HepG2 (cell line): Measurements from ENCODE around the gene IL32. TPM values are rescaled to one million over a fixed set of nuclear protein-coding genes. Genes with fewer than 3 reads are reported as not detected.

Experiments used
- ELF4 ChIP-seq: sonication (generic); formaldehyde crosslinking; IDR thresholded peaks from 2 replicates; pipeline ENCODE4 v1.5.0; 2020; ENCODE audit warnings: missing genetic modification reagents, mild to moderate bottlenecking, moderate library complexity, borderline replicate concordance
- ISL2 ChIP-seq: sonication (generic); formaldehyde crosslinking; IDR thresholded peaks from 2 replicates; pipeline ENCODE4 v1.5.0; 2020; ENCODE audit warnings: missing genetic modification reagents
- JDP2 ChIP-seq: sonication (generic); formaldehyde crosslinking; IDR thresholded peaks from 2 replicates; pipeline ENCODE4 v1.8.1; 2022; ENCODE audit warnings: missing genetic modification reagents, borderline replicate concordance
- KAT8 ChIP-seq: IDR thresholded peaks from 2 replicates; pipeline ENCODE4 v1.6.1; 2016; ENCODE audit warnings: missing genetic modification reagents, missing compliant biosample characterization
- MAX ChIP-seq: IDR thresholded peaks from 2 replicates; pipeline ENCODE4 v1.6.1; 2012; ENCODE audit warnings: inconsistent platforms
- MXI1 ChIP-seq: IDR thresholded peaks from 3 replicates; pipeline ENCODE4 v1.6.1; 2012; ENCODE audit warnings: low read depth, low read length, inconsistent platforms, borderline replicate concordance
- NR2F2 ChIP-seq: IDR thresholded peaks from 2 replicates; pipeline ENCODE4 v1.6.1; 2012; ENCODE audit warnings: low read depth, inconsistent platforms, borderline replicate concordance
- PAWR ChIP-seq: sonication (generic); formaldehyde crosslinking; IDR thresholded peaks from 2 replicates; pipeline ENCODE4 v1.4.0; 2020; ENCODE audit warnings: missing genetic modification reagents, mild to moderate bottlenecking, borderline replicate concordance
- PAX8 ChIP-seq: sonication (generic); formaldehyde crosslinking; IDR thresholded peaks from 2 replicates; pipeline ENCODE4 v1.8.0; 2022; ENCODE audit warnings: mild to moderate bottlenecking, missing genetic modification reagents, borderline replicate concordance
- RBFOX2 ChIP-seq: fragments of 200-400 bp; formaldehyde crosslinking; IDR thresholded peaks from 2 replicates; pipeline ENCODE4 v1.6.1; 2017; ENCODE audit warnings: low read depth, mild to moderate bottlenecking, low read length
- RFXAP ChIP-seq: sonication (generic); formaldehyde crosslinking; IDR thresholded peaks from 2 replicates; pipeline ENCODE4 v1.4.0; 2020; ENCODE audit warnings: missing genetic modification reagents, borderline replicate concordance
- SP2 ChIP-seq: sonication (generic); formaldehyde crosslinking; IDR thresholded peaks from 2 replicates; pipeline ENCODE4 v1.5.1; 2020; ENCODE audit warnings: mild to moderate bottlenecking, missing genetic modification reagents
- TCF7L2 ChIP-seq: IDR thresholded peaks from 2 replicates; pipeline ENCODE4 v1.6.1; 2011; ENCODE audit warnings: mild to moderate bottlenecking, low read depth, low read length, moderate library complexity
- ZFP91 ChIP-seq: sonication (generic); formaldehyde crosslinking; IDR thresholded peaks from 2 replicates; pipeline ENCODE4 v1.9.0; 2022; ENCODE audit warnings: missing genetic modification reagents, mild to moderate bottlenecking, borderline replicate concordance
- ZNF276 ChIP-seq: sonication (generic); formaldehyde crosslinking; IDR thresholded peaks from 2 replicates; pipeline ENCODE4 v1.4.0; 2020; ENCODE audit warnings: mild to moderate bottlenecking, low read depth, missing genetic modification reagents
- ZNF362 ChIP-seq: sonication (generic); formaldehyde crosslinking; IDR thresholded peaks from 2 replicates; pipeline ENCODE4 v1.4.0; 2020; ENCODE audit warnings: missing genetic modification reagents, mild to moderate bottlenecking, borderline replicate concordance
- ZNF672 ChIP-seq: sonication (generic); formaldehyde crosslinking; IDR thresholded peaks from 2 replicates; pipeline ENCODE4 v1.8.1; 2022; ENCODE audit warnings: missing genetic modification reagents
- polyA plus RNA-seq, 8 experiments: library from polyadenylated mRNA; depleted of rRNA in 3 of 8; stranded (reverse) in 7 of 8; unstranded in 1 of 8; fragments of >200 nt; fragmentation: Illumina TruSeq in 4 of 8; extraction: Trizol in 4 of 8; gene quantifications; 2 replicates each; pipeline versions ENCODE4 v1.2.1 to v1.2.3, GENCODE V29; 2011 to 2016; ENCODE audit warnings: low read depth in 4 of 8, missing spikeins in 1 of 8, mixed read lengths in 1 of 8; ENCODE audit not compliant: insufficient read depth in 1 of 8
- total RNA-seq, 5 experiments: library from RNA; depleted of rRNA; stranded (reverse); fragments of >200 nt; fragmentation: Illumina TruSeq; extraction: Trizol; gene quantifications; 2 replicates each; pipeline ENCODE4 v1.2.3, GENCODE V29; 2016; ENCODE audit warnings: low read depth in 1 of 5
- TF ChIP-seq, protein P1 (sequence below): IDR thresholded peaks from 2 replicates; pipeline ENCODE4 v1.6.1; 2016; ENCODE audit warnings: missing compliant biosample characterization, missing genetic modification reagents, borderline replicate concordance
- TF ChIP-seq, protein P2 (sequence below): sonication (generic); formaldehyde crosslinking; IDR thresholded peaks from 2 replicates; pipeline ENCODE4 v1.5.0; 2020; ENCODE audit warnings: missing genetic modification reagents

IL32 gene
- total and polyA plus RNA-seq, 2 of the 13 experiments (the other 11 are each of a cell fraction or from before 2014, with no cell fraction given), result 115 to 165 TPM

DNA sequence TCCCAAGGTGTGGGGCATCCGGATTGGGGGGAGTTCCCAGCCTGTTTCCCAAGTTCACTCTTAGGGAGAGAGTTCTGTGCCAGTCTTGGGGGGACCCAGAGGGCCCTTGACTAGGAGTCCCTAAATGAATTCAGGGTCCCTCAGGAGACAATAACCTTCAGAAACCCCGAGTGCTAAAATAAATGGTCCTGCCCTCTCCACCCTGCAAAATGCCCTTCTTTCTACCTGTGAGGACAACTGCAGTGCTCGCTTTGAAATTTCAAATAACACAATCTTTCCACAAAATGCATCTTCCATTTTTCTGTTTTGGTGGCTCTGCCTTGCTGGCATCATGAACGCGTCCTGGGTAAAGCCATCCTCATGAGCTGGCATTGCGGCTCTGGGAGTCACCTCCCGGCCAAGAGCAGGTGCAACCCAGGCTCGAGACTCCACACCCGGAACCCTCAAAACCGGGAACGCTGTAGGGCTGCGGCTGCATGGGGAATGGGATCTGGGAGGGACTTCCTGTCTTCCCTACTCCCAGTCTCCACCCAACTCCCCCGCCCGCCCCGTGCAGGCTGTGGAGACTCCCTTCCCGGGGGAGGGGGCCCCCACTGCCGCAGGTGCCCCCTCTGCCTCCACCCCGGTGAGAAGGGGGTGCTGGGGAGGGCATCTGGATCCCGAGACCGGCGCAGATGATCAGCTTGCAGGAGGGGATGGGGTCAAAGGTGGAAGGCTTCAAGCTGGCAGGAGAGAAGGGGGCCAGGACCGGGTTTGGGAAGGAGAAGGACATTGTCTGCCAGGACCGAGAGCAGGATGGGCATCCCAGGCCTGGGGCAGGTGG is 46.8 kb downstream of the IL32 start, which contains the start of gene ZNF205 (continued):
- TF ChIP-seq ZNF276 (CRISPR knock-in tag) (0 out of 2 replicates have a peak, but pooled peaks have one; percentile 33), TCF7L2 (no peak), MXI1 (peak; percentile 60; the same call in 1 of the 3 replicates), ELF4 (CRISPR knock-in tag) (no peak), PAX8 (CRISPR knock-in tag) (0 out of 2 replicates have a peak, but pooled peaks have one; percentile 59), RFXAP (peak; percentile 39; the same call in 1 of the 2 replicates), JDP2 (CRISPR knock-in tag) (no peak), ZNF362 (CRISPR knock-in tag) (peak; percentile 56; the same call in 1 of the 2 replicates), MAX (peak; percentile 82; the same call in 1 of the 2 replicates), NR2F2 (0 out of 2 replicates have a peak, but pooled peaks have one; percentile 47), ISL2 (CRISPR knock-in tag) (no peak; the same call in 1 of the 2 replicates), ZNF672 (CRISPR knock-in tag) (0 out of 2 replicates have a peak, but pooled peaks have one; percentile 24), RBFOX2 (peak; percentile 55), ZFP91 (CRISPR knock-in tag) (peak; percentile 78; the same call in 1 of the 2 replicates), KAT8 (CRISPR knock-in tag) (peak; percentile 98), SP2 (CRISPR knock-in tag) (0 out of 2 replicates have a peak, but pooled peaks have one; percentile 42), PAWR (no peak)
- TF ChIP-seq, protein P1, sequence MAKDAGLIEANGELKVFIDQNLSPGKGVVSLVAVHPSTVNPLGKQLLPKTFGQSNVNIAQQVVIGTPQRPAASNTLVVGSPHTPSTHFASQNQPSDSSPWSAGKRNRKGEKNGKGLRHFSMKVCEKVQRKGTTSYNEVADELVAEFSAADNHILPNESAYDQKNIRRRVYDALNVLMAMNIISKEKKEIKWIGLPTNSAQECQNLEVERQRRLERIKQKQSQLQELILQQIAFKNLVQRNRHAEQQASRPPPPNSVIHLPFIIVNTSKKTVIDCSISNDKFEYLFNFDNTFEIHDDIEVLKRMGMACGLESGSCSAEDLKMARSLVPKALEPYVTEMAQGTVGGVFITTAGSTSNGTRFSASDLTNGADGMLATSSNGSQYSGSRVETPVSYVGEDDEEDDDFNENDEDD (CRISPR knock-in tag), result peak; percentile 65; the same call in 1 of the 2 replicates
- TF ChIP-seq, protein P2, sequence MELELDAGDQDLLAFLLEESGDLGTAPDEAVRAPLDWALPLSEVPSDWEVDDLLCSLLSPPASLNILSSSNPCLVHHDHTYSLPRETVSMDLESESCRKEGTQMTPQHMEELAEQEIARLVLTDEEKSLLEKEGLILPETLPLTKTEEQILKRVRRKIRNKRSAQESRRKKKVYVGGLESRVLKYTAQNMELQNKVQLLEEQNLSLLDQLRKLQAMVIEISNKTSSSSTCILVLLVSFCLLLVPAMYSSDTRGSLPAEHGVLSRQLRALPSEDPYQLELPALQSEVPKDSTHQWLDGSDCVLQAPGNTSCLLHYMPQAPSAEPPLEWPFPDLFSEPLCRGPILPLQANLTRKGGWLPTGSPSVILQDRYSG (CRISPR knock-in tag), result peak; percentile 25; the same call in 1 of the 2 replicates
